NCI-H2029 (cell line): Measurements from ENCODE around the gene FXR2.
"Not testable (repeated sequence)": the region's sequence is repeated elsewhere in the genome, so short reads cannot be mapped to it uniquely, and the experiment has no call there.

Source experiments
- DNase-seq: peaks from one replicate; lab custom pipeline; 2025; lab: John Stamatoyannopoulos, UW

FXR2 gene

GRCh38 chr17:7627250-7628121 lies 12.8 kb upstream of the FXR2 start, which contains the start of gene SAT2:
TSS of gene SAT2 (minus strand) at chr17:7627821. CDS start at chr17:7627635, 186 bp downstream.
- peak; percentile 34 for DNase-seq

- no peak for DNase-seq
Observed at GRCh38 chr17:7626956-7627249, 12.2 kb upstream of the FXR2 start.

- DNase-seq, result no peak
Observed at GRCh38 chr17:7626307-7626706, 11.6 kb upstream of the FXR2 start.

- not testable (repeated sequence) for DNase-seq
Observed at GRCh38 chr17:7625749-7626148, 11.1 kb upstream of the FXR2 start.

GRCh38 chr17:7623661-7624060 lies 9.0 kb upstream of the FXR2 start:
- no peak for DNase-seq

GRCh38 chr17:7620835-7621234 lies 6.1 kb upstream of the FXR2 start:
- no peak for DNase-seq

- DNase-seq, result no peak
Observed at GRCh38 chr17:7618608-7619007, 3.9 kb upstream of the FXR2 start.

- DNase-seq, result no peak
Observed at GRCh38 chr17:7615265-7615747, 609 bp upstream of the FXR2 start.

GRCh38 chr17:7613769-7614424 lies 800 bp downstream of the FXR2 start:
- no peak for DNase-seq

- DNase-seq, result no peak
Observed at GRCh38 chr17:7612294-7612640, 2.4 kb downstream of the FXR2 start.

GRCh38 chr17:7611635-7612293 lies 2.9 kb downstream of the FXR2 start:
- no peak for DNase-seq

GRCh38 chr17:7610641-7611040 lies 4.1 kb downstream of the FXR2 start:
- no peak for DNase-seq

- no peak for DNase-seq
Observed at GRCh38 chr17:7606280-7606679, 8.4 kb downstream of the FXR2 start.

- DNase-seq, result not testable (repeated sequence)
Observed at GRCh38 chr17:7597561-7597960, 17.1 kb downstream of the FXR2 start.

GRCh38 chr17:7593296-7593695 lies 21.4 kb downstream of the FXR2 start:
- no peak for DNase-seq

GRCh38 chr17:7592422-7593021 lies 22.2 kb downstream of the FXR2 start:
- DNase-seq, result no peak

GRCh38 chr17:7591596-7591995 lies 23.1 kb downstream of the FXR2 start:
- no peak for DNase-seq

GRCh38 chr17:7590743-7591142 lies 24.0 kb downstream of the FXR2 start:
- DNase-seq, result no peak

GRCh38 chr17:7589891-7590691 lies 24.6 kb downstream of the FXR2 start, which contains the start of gene SOX15:
TSS of gene SOX15 (minus strand) at chr17:7590094. CDS start at chr17:7589676, 418 bp downstream.
- DNase-seq, result no peak

- DNase-seq, result no peak
Observed at GRCh38 chr17:7589204-7589868, 25.4 kb downstream of the FXR2 start.
